ENCODE results near the gene CCDC69.

Gene CCDC69

GRCh38 chr5:151138114-151138513 lies 85.8 kb downstream of the CCDC69 start:
- no peak for DNase-seq

GRCh38 chr5:151137067-151137825 lies 86.6 kb downstream of the CCDC69 start:
- DNase-seq: no peak

DNA sequence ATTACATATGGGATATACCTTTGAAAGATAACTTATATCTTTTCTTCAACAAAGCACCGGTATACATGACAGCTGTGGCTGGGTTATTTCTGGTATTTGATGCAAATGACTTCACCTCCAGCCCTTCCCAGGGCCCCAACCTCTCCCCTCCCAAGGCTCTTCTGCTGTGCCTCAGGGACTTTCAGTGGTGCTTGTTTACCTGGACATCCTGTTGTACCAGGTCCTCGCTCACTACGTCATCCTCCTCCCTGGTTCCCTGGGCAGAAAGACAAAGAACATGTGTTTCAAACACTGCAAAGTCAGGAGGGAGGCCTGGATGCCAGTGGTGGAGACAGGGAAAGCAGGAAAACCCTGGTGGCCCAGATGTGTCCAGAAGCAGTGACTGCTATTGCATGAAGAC lies 89.7 kb downstream of the CCDC69 start:
- DNase-seq: no peak

- DNase-seq: no peak
These were observed 90.9 kb downstream of the CCDC69 start for GRCh38 chr5:151132963-151133362.

Data from CD4-positive, alpha-beta T cell treated with Interleukin-17A for 4 hours (primary cell).